Large intestine (tissue), 3 donors: Measurements from ENCODE around the gene C1orf105. TPM values are rescaled to one million over a fixed set of nuclear protein-coding genes. Genes with fewer than 3 reads are reported as not detected.
A peak's percentile ranks its signal among the peaks of the same experiment; 100 is the strongest.

Source experiments
- DNase-seq, 2 donors: peaks; one replicate each; pipeline versions ENCODE4 v3.0.0 to v3.0.0-alpha.2; 2013
- H3K27ac ChIP-seq: one replicate; pipeline ENCODE4 v1.5.1; 2013; ENCODE audit warnings: low read length
- H3K27me3 ChIP-seq: 2 replicates; pipeline ENCODE4 v1.6.1; 2013; ENCODE audit warnings: low read length; ENCODE audit not compliant: control insufficient read depth, insufficient read depth
- H3K36me3 ChIP-seq: 2 replicates; pipeline ENCODE4 v1.6.1; 2013; ENCODE audit warnings: low read length; ENCODE audit not compliant: control insufficient read depth, insufficient read depth
- H3K4me1 ChIP-seq: one replicate; pipeline ENCODE4 v1.6.1; 2013; ENCODE audit warnings: low read length; ENCODE audit not compliant: control insufficient read depth, insufficient read depth
- H3K4me3 ChIP-seq: one replicate; pipeline ENCODE4 v1.5.1; 2013; ENCODE audit warnings: low read length
- H3K9me3 ChIP-seq: one replicate; pipeline ENCODE4 v1.6.1; 2013; ENCODE audit warnings: mild to moderate bottlenecking, low read depth, low read length, moderate library complexity; ENCODE audit not compliant: control insufficient read depth
- WGBS: methylation state at CpG from one replicate; pipeline ENCODE4 v1.1.5; 2013; ENCODE audit warnings: low lambda C conversion rate; ENCODE audit not compliant: insufficient coverage; 5-methylcytosine and 5-hydroxymethylcytosine counted together
- polyA plus RNA-seq: library from polyadenylated mRNA; unstranded; fragments of 120-200 nt; gene quantifications from one replicate; pipeline ENCODE4 v1.2.1, GENCODE V29; 2013

The C1orf105 gene
- polyA plus RNA-seq, 1 donor = 2.4 TPM

GRCh38 chr1:172382990-172383389 is 37.5 kb upstream of the C1orf105 start:
- H3K4me3 ChIP-seq = no peak overlapping the region
- DNase-seq = no peak
- peak overlapping the region; percentile 41 for H3K27ac ChIP-seq
- WGBS = 94% methylated on average over 2 of the region's 4 CpGs
- no peaks in the 10 kb centered on the region for H3K27me3 ChIP-seq
- no peaks in the 10 kb centered on the region for H3K9me3 ChIP-seq
- no peaks in the 10 kb centered on the region for H3K36me3 ChIP-seq
- H3K4me1 ChIP-seq = peaks cover 7% of the 10 kb centered on the region

GRCh38 chr1:172383536-172383935 is 36.9 kb upstream of the C1orf105 start:
- peaks cover 7% of the 10 kb centered on the region for H3K4me1 ChIP-seq
- no peaks in the 10 kb centered on the region for H3K9me3 ChIP-seq
- peak overlapping the region; percentile 41 for H3K27ac ChIP-seq
- peak in 1 of 2 donors; percentile 35 for DNase-seq
- 71% methylated on average over 1 of the region's 3 CpGs for WGBS
- no peak overlapping the region for H3K4me3 ChIP-seq
- no peaks in the 10 kb centered on the region for H3K36me3 ChIP-seq
- no peaks in the 10 kb centered on the region for H3K27me3 ChIP-seq

DNA sequence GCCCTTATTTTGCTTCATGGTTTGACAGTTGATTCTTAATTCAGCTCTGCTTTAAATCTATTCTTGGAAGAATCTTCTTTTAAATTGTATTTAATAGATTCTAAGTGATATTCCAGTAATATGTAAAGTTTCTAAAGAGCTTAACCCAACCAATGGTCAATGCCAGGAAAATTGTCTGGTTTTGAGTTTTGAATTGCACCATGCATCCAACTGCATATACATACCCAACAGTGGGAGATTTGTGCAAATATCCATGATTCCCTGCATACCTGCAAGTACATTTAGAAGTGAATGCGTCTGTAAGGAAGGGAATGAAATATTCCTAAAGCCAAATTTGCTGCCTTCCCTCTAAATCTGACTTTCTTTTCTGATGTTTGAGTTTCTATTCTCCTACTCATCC is 35.8 kb upstream of the C1orf105 start:
- DNase-seq = no peak
- Histone ChIP-seq H3K9me3 (no peaks in the 10 kb centered on the region), H3K4me3 (no peak overlapping the region), H3K27ac (no peak overlapping the region), H3K27me3 (no peaks in the 10 kb centered on the region), H3K4me1 (peaks cover 7% of the 10 kb centered on the region), H3K36me3 (no peaks in the 10 kb centered on the region)
- no CpG with 5 or more reads among the region's 1 CpG for WGBS

DNA sequence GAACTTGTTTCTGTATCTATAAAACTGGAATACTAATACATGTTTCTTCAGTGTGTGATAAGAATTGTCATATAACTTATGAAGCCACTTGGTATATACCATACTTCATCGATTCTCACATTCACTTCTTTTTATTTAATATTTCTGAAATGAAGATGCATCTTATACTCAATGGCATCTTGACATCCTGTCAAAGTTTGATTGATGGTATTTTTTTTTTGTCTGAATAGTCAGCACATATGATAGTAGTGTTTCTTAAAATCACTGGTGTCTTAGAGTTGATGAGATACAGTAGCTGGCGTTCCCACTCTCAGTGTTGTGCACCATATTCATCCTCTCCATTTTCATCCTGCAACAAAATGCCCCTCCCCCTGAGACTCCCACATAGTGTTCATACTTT is 34.4 kb upstream of the C1orf105 start:
- no peak overlapping the region for H3K27ac ChIP-seq
- H3K36me3 ChIP-seq = no peaks in the 10 kb centered on the region
- H3K4me1 ChIP-seq = peaks cover 10% of the 10 kb centered on the region
- DNase-seq = no peak
- no CpG with 5 or more reads among the region's 2 CpGs for WGBS
- H3K4me3 ChIP-seq = no peak overlapping the region
- H3K9me3 ChIP-seq = no peaks in the 10 kb centered on the region
- H3K27me3 ChIP-seq = no peaks in the 10 kb centered on the region

GRCh38 chr1:172388490-172388889 is 32.0 kb upstream of the C1orf105 start:
- Histone ChIP-seq H3K27me3 (no peaks in the 10 kb centered on the region), H3K4me1 (peaks cover 3% of the 10 kb centered on the region), H3K9me3 (no peaks in the 10 kb centered on the region), H3K27ac (no peak overlapping the region), H3K4me3 (no peak overlapping the region), H3K36me3 (no peaks in the 10 kb centered on the region)
- DNase-seq = no peak
- WGBS = 100% methylated on average over 1 of the region's 8 CpGs

GRCh38 chr1:172390301-172390682 is 30.2 kb upstream of the C1orf105 start:
- WGBS = 83% methylated on average over 1 of the region's 3 CpGs
- Histone ChIP-seq H3K4me1 (peaks cover 11% of the 10 kb centered on the region), H3K27ac (no peak overlapping the region), H3K4me3 (no peak overlapping the region), H3K36me3 (no peaks in the 10 kb centered on the region), H3K27me3 (no peaks in the 10 kb centered on the region), H3K9me3 (no peaks in the 10 kb centered on the region)
- DNase-seq = no peak

DNA sequence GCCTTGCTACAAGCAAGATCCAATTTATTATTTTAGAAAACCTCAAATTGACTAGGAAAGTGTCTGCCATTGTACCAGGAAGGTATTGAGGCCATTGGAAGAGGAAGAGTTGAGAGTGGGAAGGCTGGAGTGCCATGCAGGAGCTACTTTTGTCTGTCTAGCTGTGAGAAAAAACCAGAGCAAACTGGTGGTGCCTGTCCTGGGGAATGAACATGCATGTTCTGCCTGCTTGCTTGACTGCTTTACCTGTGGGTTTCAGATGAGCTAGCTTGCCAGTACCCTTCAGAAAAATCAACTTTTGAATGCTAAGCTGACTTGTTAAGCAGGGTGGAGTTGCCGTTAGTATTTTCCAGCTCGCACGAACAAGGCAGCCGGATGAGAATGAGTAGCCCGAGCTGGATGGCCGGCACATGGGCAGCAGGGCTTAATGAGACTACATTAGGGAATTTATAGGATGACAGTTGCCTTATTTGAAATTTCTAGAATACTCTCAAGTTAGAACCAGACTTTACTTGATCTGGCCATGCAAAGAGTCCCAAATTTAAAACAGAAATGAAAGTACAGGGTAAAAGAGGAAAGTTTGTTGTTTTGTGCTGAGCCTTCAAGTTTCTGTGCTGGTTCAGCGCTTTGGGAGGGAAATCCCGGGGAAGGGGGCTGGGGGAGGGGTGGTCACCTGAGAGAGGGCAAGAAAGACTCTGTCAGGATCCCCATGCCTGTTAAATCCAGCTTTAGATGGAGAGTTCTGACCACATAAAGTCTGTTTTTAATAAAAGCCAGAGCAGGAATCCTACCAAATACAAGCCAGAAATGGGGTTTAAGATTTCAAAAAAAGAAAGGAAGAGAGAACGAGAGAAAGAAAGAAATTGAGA is 29.6 kb upstream of the C1orf105 start:
- peaks cover 11% of the 10 kb centered on the region for H3K4me1 ChIP-seq
- H3K9me3 ChIP-seq = no peaks in the 10 kb centered on the region
- no peak overlapping the region for H3K4me3 ChIP-seq

GRCh38 chr1:172391976-172392375 is 28.5 kb upstream of the C1orf105 start:
- Histone ChIP-seq H3K4me1 (peaks cover 11% of the 10 kb centered on the region), H3K9me3 (no peaks in the 10 kb centered on the region), H3K36me3 (no peaks in the 10 kb centered on the region), H3K27ac (no peak overlapping the region), H3K27me3 (no peaks in the 10 kb centered on the region), H3K4me3 (no peak overlapping the region)
- 100% methylated on average over 1 of the region's 1 CpG for WGBS
- no peak for DNase-seq

More for the DNA sequence above, 29.6 kb upstream of the C1orf105 start:
- no peak overlapping the region for H3K27ac ChIP-seq
- 100% methylated on average over 1 of the region's 9 CpGs for WGBS
- no peak for DNase-seq
- no peaks in the 10 kb centered on the region for H3K27me3 ChIP-seq
- H3K36me3 ChIP-seq = no peaks in the 10 kb centered on the region

GRCh38 chr1:172393354-172393753 is 27.1 kb upstream of the C1orf105 start:
- peaks cover 11% of the 10 kb centered on the region for H3K4me1 ChIP-seq

GRCh38 chr1:172394141-172394751 is 26.2 kb upstream of the C1orf105 start:
- peak overlapping the region; percentile 71 for H3K27ac ChIP-seq
- H3K4me1 ChIP-seq = peaks cover 11% of the 10 kb centered on the region
- H3K27me3 ChIP-seq = no peaks in the 10 kb centered on the region
- DNase-seq = peak; percentile 52 to 82
- WGBS = 0% methylated on average over 1 of the region's 4 CpGs
- H3K9me3 ChIP-seq = no peaks in the 10 kb centered on the region
- no peaks in the 10 kb centered on the region for H3K36me3 ChIP-seq
- no peak overlapping the region for H3K4me3 ChIP-seq

More at GRCh38 chr1:172393354-172393753, 27.1 kb upstream of the C1orf105 start:
- no CpG with 5 or more reads among the region's 5 CpGs for WGBS
- Histone ChIP-seq H3K36me3 (no peaks in the 10 kb centered on the region), H3K27me3 (no peaks in the 10 kb centered on the region), H3K27ac (no peak overlapping the region), H3K9me3 (no peaks in the 10 kb centered on the region), H3K4me3 (no peak overlapping the region)
- no peak for DNase-seq
